HG03108 (cell line): ENCODE data around the gene GOLGA6C.
"Not testable (repeated sequence)": the region's sequence is repeated elsewhere in the genome, so short reads cannot be mapped to it uniquely, and the experiment has no call there.

ENCODE experiments used
- ATAC-seq: cut with Tn5 transposase; IDR thresholded peaks from one replicate; pipeline ENCODE4 v1.9.1; 2021; ENCODE audit warnings: moderate library complexity; ENCODE audit not compliant: unreplicated experiment

GOLGA6C gene

GRCh38 chr15:75227663-75228280, 30.4 kb upstream of the GOLGA6C start:
- no peak for ATAC-seq

GRCh38 chr15:75228787-75229186, 29.3 kb upstream of the GOLGA6C start:
- ATAC-seq, result no peak

GRCh38 chr15:75229191-75230015, 28.7 kb upstream of the GOLGA6C start:
- ATAC-seq, result no peak

- no peak for ATAC-seq
Observed at GRCh38 chr15:75230016-75230343, 28.2 kb upstream of the GOLGA6C start.

GRCh38 chr15:75230551-75231371, 27.4 kb upstream of the GOLGA6C start:
- no peak for ATAC-seq

GRCh38 chr15:75231836-75232235, 26.3 kb upstream of the GOLGA6C start:
- ATAC-seq, result no peak

- no peak for ATAC-seq
Observed at GRCh38 chr15:75232252-75232813, 25.8 kb upstream of the GOLGA6C start.

- no peak for ATAC-seq
Observed at GRCh38 chr15:75232826-75233503, 25.2 kb upstream of the GOLGA6C start.

- ATAC-seq, result no peak
Observed at GRCh38 chr15:75233504-75234190, 24.5 kb upstream of the GOLGA6C start.

- ATAC-seq, result no peak
Observed at GRCh38 chr15:75234191-75234810, 23.8 kb upstream of the GOLGA6C start.

- ATAC-seq, result no peak
Observed at GRCh38 chr15:75235051-75235673, 23.0 kb upstream of the GOLGA6C start.

GRCh38 chr15:75235760-75236729, 22.1 kb upstream of the GOLGA6C start:
- ATAC-seq, result no peak

GRCh38 chr15:75237316-75237982, 20.7 kb upstream of the GOLGA6C start:
- no peak for ATAC-seq

GRCh38 chr15:75238150-75238549, 20.0 kb upstream of the GOLGA6C start:
- no peak for ATAC-seq

GRCh38 chr15:75245741-75246140, 12.4 kb upstream of the GOLGA6C start:
- ATAC-seq, result not testable (repeated sequence)

- ATAC-seq, result not testable (repeated sequence)
Observed at GRCh38 chr15:75248991-75249390, 9.1 kb upstream of the GOLGA6C start.

- no peak for ATAC-seq
Observed at GRCh38 chr15:75249726-75250125, 8.4 kb upstream of the GOLGA6C start.

GRCh38 chr15:75251343-75251742, 6.8 kb upstream of the GOLGA6C start:
- not testable (repeated sequence) for ATAC-seq
